ENCODE measurements around the gene RCBTB2. TPM values are rescaled to one million over a fixed set of nuclear protein-coding genes. Genes with fewer than 3 reads are reported as not detected.

The RCBTB2 gene
- total RNA-seq, 1 donor from 2014 or later = 5.6 TPM

DNA sequence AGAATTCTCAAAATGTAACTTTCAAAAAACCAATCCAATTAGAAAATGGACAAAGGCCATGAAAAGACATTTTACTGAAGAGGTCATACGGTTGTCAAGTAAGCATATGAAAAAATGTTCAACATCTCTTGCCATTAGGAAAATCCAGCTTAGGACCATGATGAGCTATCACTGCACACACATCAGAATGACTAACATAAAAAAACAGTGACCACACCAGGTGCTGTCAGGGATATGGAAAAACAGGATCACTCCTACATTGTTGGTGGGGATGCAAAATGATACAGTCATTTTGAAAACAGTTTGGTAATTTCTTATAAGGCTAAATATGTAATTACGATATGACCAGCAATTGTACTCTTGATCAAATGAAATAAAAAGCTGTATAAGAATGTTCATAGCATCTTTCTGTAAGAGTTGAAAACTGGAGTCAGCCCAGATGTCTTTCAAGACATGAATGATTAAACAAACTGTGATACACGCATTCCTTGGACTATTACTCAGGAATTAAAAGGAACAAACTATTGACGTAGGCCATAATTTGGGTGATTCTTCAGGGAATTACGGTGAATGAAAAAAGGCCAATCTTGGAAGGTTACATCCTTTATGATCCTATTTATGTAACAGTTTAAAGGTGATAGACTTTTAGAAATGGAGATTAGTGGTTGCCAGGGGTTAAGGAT lies 26.9 kb upstream of the RCBTB2 start:
- DNase-seq (ENCODE audit: low read depth) = no peak
- Histone ChIP-seq H3K4me3 (ENCODE audit: low read depth, low read length) (no peak overlapping the region), H3K27me3 (ENCODE audit: control insufficient read depth, insufficient read depth, low read length) (no peaks in the 10 kb centered on the region), H3K36me3 (ENCODE audit: control insufficient read depth, insufficient read depth, low read length) (no peaks in the 10 kb centered on the region)
- TF ChIP-seq, protein P1, sequence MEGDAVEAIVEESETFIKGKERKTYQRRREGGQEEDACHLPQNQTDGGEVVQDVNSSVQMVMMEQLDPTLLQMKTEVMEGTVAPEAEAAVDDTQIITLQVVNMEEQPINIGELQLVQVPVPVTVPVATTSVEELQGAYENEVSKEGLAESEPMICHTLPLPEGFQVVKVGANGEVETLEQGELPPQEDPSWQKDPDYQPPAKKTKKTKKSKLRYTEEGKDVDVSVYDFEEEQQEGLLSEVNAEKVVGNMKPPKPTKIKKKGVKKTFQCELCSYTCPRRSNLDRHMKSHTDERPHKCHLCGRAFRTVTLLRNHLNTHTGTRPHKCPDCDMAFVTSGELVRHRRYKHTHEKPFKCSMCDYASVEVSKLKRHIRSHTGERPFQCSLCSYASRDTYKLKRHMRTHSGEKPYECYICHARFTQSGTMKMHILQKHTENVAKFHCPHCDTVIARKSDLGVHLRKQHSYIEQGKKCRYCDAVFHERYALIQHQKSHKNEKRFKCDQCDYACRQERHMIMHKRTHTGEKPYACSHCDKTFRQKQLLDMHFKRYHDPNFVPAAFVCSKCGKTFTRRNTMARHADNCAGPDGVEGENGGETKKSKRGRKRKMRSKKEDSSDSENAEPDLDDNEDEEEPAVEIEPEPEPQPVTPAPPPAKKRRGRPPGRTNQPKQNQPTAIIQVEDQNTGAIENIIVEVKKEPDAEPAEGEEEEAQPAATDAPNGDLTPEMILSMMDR (IDR thresholded peaks at IDR 0.05; ENCODE audit: insufficient read depth, low read length, poor library complexity, severe bottlenecking) = no peak

DNA sequence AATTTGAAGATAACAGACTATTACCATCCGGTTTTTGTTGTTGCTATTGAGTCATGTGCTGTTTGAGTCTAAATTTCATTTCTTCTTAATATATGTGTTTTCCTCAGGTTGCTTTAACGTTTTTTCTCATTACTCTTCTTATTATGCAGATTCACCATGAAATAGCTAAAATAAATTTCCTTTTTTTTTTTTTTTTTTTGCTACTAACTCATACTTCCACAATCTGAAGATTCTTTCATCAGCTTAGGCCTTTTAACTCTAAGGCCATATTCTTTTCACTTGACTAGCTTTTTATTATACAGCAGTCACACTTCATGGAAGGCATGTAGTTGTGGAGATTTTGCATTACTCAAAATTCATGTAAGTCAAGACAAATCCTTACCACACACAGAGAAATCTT lies 23.9 kb upstream of the RCBTB2 start:
- Histone ChIP-seq H3K36me3 (ENCODE audit: control insufficient read depth, insufficient read depth, low read length) (no peaks in the 10 kb centered on the region), H3K4me3 (ENCODE audit: low read depth, low read length) (no peak overlapping the region), H3K27me3 (ENCODE audit: control insufficient read depth, insufficient read depth, low read length) (no peaks in the 10 kb centered on the region)
- TF ChIP-seq, protein P1 (IDR thresholded peaks at IDR 0.05; ENCODE audit: insufficient read depth, low read length, poor library complexity, severe bottlenecking) = no peak
- no peak for DNase-seq (ENCODE audit: low read depth)

DNA sequence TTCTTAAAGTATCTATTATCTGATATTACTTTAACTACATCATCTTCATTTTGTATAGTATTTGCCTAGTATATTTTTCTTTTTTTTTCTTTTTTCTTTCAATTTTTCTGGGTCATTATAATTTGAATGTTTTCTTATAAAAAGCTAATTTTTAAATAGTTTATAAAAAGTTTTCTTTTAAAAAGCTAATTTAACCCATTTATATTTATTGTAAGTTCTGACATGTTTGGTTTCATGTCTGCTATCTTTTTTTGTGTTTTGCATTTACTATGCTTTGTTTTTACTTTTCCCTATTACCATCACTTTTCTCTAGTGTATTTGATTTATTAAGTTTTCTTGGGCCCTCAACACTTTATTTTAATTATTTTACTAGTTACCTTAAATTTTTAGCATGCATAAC lies 22.6 kb upstream of the RCBTB2 start:
- Histone ChIP-seq H3K36me3 (ENCODE audit: control insufficient read depth, insufficient read depth, low read length) (no peaks in the 10 kb centered on the region), H3K4me3 (ENCODE audit: low read depth, low read length) (no peak overlapping the region), H3K27me3 (ENCODE audit: control insufficient read depth, insufficient read depth, low read length) (no peaks in the 10 kb centered on the region)
- TF ChIP-seq, protein P1 (IDR thresholded peaks at IDR 0.05; ENCODE audit: insufficient read depth, low read length, poor library complexity, severe bottlenecking) = no peak
- DNase-seq (ENCODE audit: low read depth) = no peak

DNA sequence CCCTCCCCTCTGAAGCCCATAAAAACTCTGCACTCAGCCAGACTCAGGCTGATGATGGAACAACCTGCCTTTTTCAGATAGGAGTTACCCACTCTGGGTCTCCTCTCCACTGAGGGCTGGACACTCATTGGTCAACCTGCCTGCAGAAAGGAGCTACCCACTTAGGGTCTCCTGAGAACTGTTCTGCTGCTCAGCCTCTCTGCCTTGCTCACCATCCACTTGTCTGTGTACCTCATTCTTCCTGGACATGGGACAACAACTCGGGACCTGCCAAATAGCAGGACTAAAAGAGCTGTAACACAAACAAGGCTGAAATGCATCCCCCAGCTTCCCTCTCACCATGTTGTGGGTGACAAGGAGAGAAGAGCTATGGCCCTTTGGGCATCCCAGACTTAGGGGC lies 18.4 kb upstream of the RCBTB2 start:
- TF ChIP-seq, protein P1 (IDR thresholded peaks at IDR 0.05; ENCODE audit: insufficient read depth, low read length, poor library complexity, severe bottlenecking) = no peak
- no peak for DNase-seq (ENCODE audit: low read depth)
- no peak overlapping the region for H3K4me3 ChIP-seq (ENCODE audit: low read depth, low read length)
- no peaks in the 10 kb centered on the region for H3K36me3 ChIP-seq (ENCODE audit: control insufficient read depth, insufficient read depth, low read length)
- no peaks in the 10 kb centered on the region for H3K27me3 ChIP-seq (ENCODE audit: control insufficient read depth, insufficient read depth, low read length)

DNA sequence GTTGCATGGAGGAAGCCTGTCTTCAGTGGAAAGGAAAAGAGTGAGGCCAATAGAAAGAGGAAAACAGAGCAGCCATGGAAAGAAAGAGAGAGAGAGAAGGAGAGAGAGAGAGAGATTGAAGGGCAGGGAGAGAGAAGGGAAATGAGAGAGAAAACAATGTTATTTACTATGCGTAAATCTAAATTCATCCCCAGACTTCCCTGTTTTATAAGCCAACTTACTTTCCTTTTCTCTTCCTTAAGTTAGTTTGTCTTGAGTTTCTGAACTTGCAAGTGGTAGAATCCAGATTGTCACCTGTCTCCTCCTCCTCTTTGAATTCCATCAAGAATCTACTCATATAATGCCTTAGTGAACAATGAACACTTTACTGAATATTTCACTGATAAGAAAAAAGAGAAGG lies 16.8 kb upstream of the RCBTB2 start:
- TF ChIP-seq, protein P1 (IDR thresholded peaks at IDR 0.05; ENCODE audit: insufficient read depth, low read length, poor library complexity, severe bottlenecking) = no peak

DNA sequence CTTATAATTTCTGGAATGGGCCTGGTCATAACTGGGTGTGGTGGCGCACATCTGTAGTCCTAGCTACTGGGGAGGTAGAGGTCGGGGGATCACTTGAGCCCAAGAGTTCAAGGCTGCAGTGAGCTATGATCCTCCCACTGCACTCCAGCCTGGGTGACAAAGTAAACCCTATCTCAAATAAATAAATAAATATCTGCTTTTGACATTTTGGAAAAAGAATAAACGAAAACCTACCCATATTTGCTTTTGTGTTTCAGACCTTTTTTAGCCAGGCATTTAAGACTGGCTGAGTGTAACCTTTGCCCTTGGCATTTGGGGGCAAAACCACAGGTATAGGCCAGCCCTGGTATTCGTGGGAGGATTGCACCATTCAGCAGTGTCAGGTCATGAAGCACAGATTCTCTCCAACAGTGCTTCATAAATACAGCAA lies 14.8 kb upstream of the RCBTB2 start:
- DNase-seq (ENCODE audit: low read depth) = no peak
- no peak overlapping the region for H3K4me3 ChIP-seq (ENCODE audit: low read depth, low read length)
- TF ChIP-seq, protein P1 (IDR thresholded peaks at IDR 0.05; ENCODE audit: insufficient read depth, low read length, poor library complexity, severe bottlenecking) = no peak
- H3K36me3 ChIP-seq (ENCODE audit: control insufficient read depth, insufficient read depth, low read length) = no peaks in the 10 kb centered on the region
- H3K27me3 ChIP-seq (ENCODE audit: control insufficient read depth, insufficient read depth, low read length) = no peaks in the 10 kb centered on the region

More for the DNA sequence above, 16.8 kb upstream of the RCBTB2 start:
- no peaks in the 10 kb centered on the region for H3K36me3 ChIP-seq (ENCODE audit: control insufficient read depth, insufficient read depth, low read length)
- H3K4me3 ChIP-seq (ENCODE audit: low read depth, low read length) = no peak overlapping the region
- H3K27me3 ChIP-seq (ENCODE audit: control insufficient read depth, insufficient read depth, low read length) = no peaks in the 10 kb centered on the region
- no peak for DNase-seq (ENCODE audit: low read depth)
